RCC 7860 (cell line): ENCODE data around the gene PTPN14.

ENCODE experiments used
- DNase-seq: peaks from one replicate; pipeline ENCODE4 v3.0.0-alpha.2; 2015; ENCODE audit warnings: low spot score
- FAIRE-seq: peaks from 2 replicates; lab custom pipeline; 2012; peaks lifted over from hg19 to GRCh38; lab: Jason Lieb, UNC

PTPN14 gene

GRCh38 chr1:214321705-214322453, 229.5 kb downstream of the PTPN14 start:
- FAIRE-seq (peak; percentile 90), DNase-seq (peak; percentile 71)

GRCh38 chr1:214319938-214320337, 231.5 kb downstream of the PTPN14 start:
- FAIRE-seq (no peak), DNase-seq (no peak)

- DNase-seq (no peak), FAIRE-seq (no peak)
These were observed 232.3 kb downstream of the PTPN14 start for GRCh38 chr1:214318956-214319736.

- DNase-seq = no peak
- no peak for FAIRE-seq
These were observed 233.0 kb downstream of the PTPN14 start for GRCh38 chr1:214318356-214318755.

GRCh38 chr1:214317734-214318133, 233.7 kb downstream of the PTPN14 start:
- FAIRE-seq (no peak), DNase-seq (no peak)

- no peak for DNase-seq
- FAIRE-seq = no peak
These were observed 234.1 kb downstream of the PTPN14 start for GRCh38 chr1:214317300-214317699.

- FAIRE-seq (no peak), DNase-seq (no peak)
These were observed 234.8 kb downstream of the PTPN14 start for GRCh38 chr1:214316593-214316992.

GRCh38 chr1:214314178-214314843, 237.1 kb downstream of the PTPN14 start:
- no peak for DNase-seq
- no peak for FAIRE-seq

- FAIRE-seq (no peak), DNase-seq (no peak)
These were observed 238.8 kb downstream of the PTPN14 start for GRCh38 chr1:214312530-214313051.

- DNase-seq (no peak), FAIRE-seq (no peak)
These were observed 240.4 kb downstream of the PTPN14 start for GRCh38 chr1:214310777-214311690.

- no peak for DNase-seq
- no peak for FAIRE-seq
These were observed 241.4 kb downstream of the PTPN14 start for GRCh38 chr1:214310010-214310409.

- no peak for DNase-seq
These were observed 245.1 kb downstream of the PTPN14 start for GRCh38 chr1:214306269-214306668.

GRCh38 chr1:214305164-214305751, 246.1 kb downstream of the PTPN14 start:
- DNase-seq (no peak), FAIRE-seq (no peak)

More at GRCh38 chr1:214306269-214306668, 245.1 kb downstream of the PTPN14 start:
- no peak for FAIRE-seq

GRCh38 chr1:214303141-214303930, 248.1 kb downstream of the PTPN14 start:
- no peak for DNase-seq
- no peak for FAIRE-seq

GRCh38 chr1:214301526-214301925, 249.9 kb downstream of the PTPN14 start:
- FAIRE-seq = no peak
- DNase-seq = no peak

- no peak for FAIRE-seq
These were observed 251.1 kb downstream of the PTPN14 start for GRCh38 chr1:214300149-214300780.

More at GRCh38 chr1:214300149-214300780, 251.1 kb downstream of the PTPN14 start:
- no peak for DNase-seq
